HepG2 (cell line): ENCODE data around the gene VAMP2. TPM values are rescaled to one million over a fixed set of nuclear protein-coding genes. Genes with fewer than 3 reads are reported as not detected.

ENCODE experiments used
- ATAC-seq: fragments of 200-7000 bp; cut with Tn5 transposase; 3 replicates; pipeline ENCODE4 v1.9.1; 2020; ENCODE audit warnings: mild to moderate bottlenecking, moderate library complexity
- BruUV-seq: library from RNA; stranded (reverse); fragments of 400-500 nt; replicated peaks from 2 replicates; lab custom pipeline; 2021; lab: Mats Ljungman, UMichigan
- CTCF ChIA-PET: fragments of 300-600 bp; formaldehyde crosslinking; extraction: SDS; loops from one replicate; lab custom pipeline; 2021; ENCODE audit warnings: low total read pairs, inconsistent platforms, low intra/inter-chr PET ratio; lab: Yijun Ruan, JAX
- POLR2A ChIA-PET: fragments of 350-600 bp; sonication (Branson Sonifier 250); formaldehyde crosslinking; loops from one replicate; lab custom pipeline; 2020; ENCODE audit warnings: antibody characterized with exemption, inconsistent platforms; lab: Yijun Ruan, JAX
- DNase-seq: peaks from one replicate; pipeline ENCODE4 v3.0.0-alpha.2; 2015; ENCODE audit warnings: low spot score
- FAIRE-seq: peaks from 3 replicates; lab custom pipeline; 2011; peaks lifted over from hg19 to GRCh38; lab: Jason Lieb, UNC
- H2AFZ ChIP-seq: one replicate; pipeline ENCODE4 v1.6.1; 2011; ENCODE audit warnings: low read length, inconsistent platforms
- H3K27ac ChIP-seq: fragments of 300-600 bp; 3 replicates; pipeline ENCODE4 v1.8.0; 2011; ENCODE audit warnings: mixed run types, mild to moderate bottlenecking, mixed read lengths, low read length, inconsistent platforms; ENCODE audit not compliant: insufficient read depth; ENCODE audit errors: extremely low read length
- H3K27me3 ChIP-seq, 2 experiments: fragments of 200-600 bp in 1 of 2; 2 replicates in 1 of 2; 3 replicates in 1 of 2; pipeline versions ENCODE4 v1.6.0 to v1.8.0; 2011; ENCODE audit warnings: low read length in 2 of 2, mild to moderate bottlenecking in 2 of 2, moderate library complexity in 2 of 2, inconsistent platforms in 1 of 2; ENCODE audit not compliant: insufficient read depth in 2 of 2, control insufficient read depth in 1 of 2
- H3K36me3 ChIP-seq, 2 experiments: fragments of 200-600 bp in 1 of 2; replicated peaks in 1 of 2; 2 replicates in 1 of 2; 3 replicates in 1 of 2; pipeline versions ENCODE4 v1.5.1 to v1.8.0; 2011; ENCODE audit warnings: low read length in 2 of 2, inconsistent platforms in 1 of 2; ENCODE audit not compliant: insufficient read depth in 2 of 2, control insufficient read depth in 1 of 2
- H3K4me1 ChIP-seq: 2 replicates; pipeline ENCODE4 v1.5.1; 2012; ENCODE audit warnings: low read length, inconsistent platforms; ENCODE audit not compliant: insufficient read depth
- H3K4me2 ChIP-seq: 2 replicates; pipeline ENCODE4 v1.6.0; 2011; ENCODE audit warnings: low read depth, low read length, inconsistent platforms
- H3K4me3 ChIP-seq, 3 experiments: fragments of 200-600 bp in 1 of 3; sonication (generic), shearing (Covaris generic) in 1 of 3; replicated peaks in 1 of 3; 2 replicates each; pipeline ENCODE4 v1.5.1; 2011 to 2016; ENCODE audit warnings: low read length in 3 of 3, inconsistent platforms in 2 of 3, low read depth in 2 of 3, mild to moderate bottlenecking in 2 of 3, control low read depth in 1 of 3, mixed read lengths in 1 of 3; ENCODE audit not compliant: insufficient read depth in 1 of 3
- H3K79me2 ChIP-seq: one replicate; pipeline ENCODE4 v1.6.1; 2011; ENCODE audit warnings: low read length, inconsistent platforms; ENCODE audit not compliant: insufficient read depth
- H3K9ac ChIP-seq: 2 replicates; pipeline ENCODE4 v1.6.0; 2011; ENCODE audit warnings: mild to moderate bottlenecking, low read depth, low read length, inconsistent platforms; ENCODE audit not compliant: insufficient read depth
- H3K9me3 ChIP-seq: 2 replicates; pipeline ENCODE4 v1.5.1; 2012; ENCODE audit warnings: mild to moderate bottlenecking, low read length
- H4K20me1 ChIP-seq: 2 replicates; pipeline ENCODE4 v1.6.0; 2011; ENCODE audit warnings: inconsistent platforms, mild to moderate bottlenecking, low read length, moderate library complexity; ENCODE audit not compliant: insufficient read depth
- ARID5B ChIP-seq: IDR thresholded peaks from 2 replicates; pipeline ENCODE4 v1.4.0; 2020; ENCODE audit warnings: mild to moderate bottlenecking, missing genetic modification reagents
- CBFB ChIP-seq: sonication (generic); formaldehyde crosslinking; IDR thresholded peaks from 2 replicates; pipeline ENCODE4 v1.4.0; 2020; ENCODE audit warnings: missing genetic modification reagents
- HNRNPUL1 ChIP-seq: fragments of 200-400 bp; formaldehyde crosslinking; IDR thresholded peaks from 2 replicates; pipeline ENCODE4 v1.6.1; 2017; ENCODE audit warnings: low read depth, mild to moderate bottlenecking, low read length, moderate library complexity
- HOXD1 ChIP-seq: sonication (generic); formaldehyde crosslinking; IDR thresholded peaks from 2 replicates; pipeline ENCODE4 v1.5.0; 2020; ENCODE audit warnings: missing genetic modification reagents
- JUN ChIP-seq: sonication (generic); formaldehyde crosslinking; IDR thresholded peaks from 2 replicates; pipeline ENCODE4 v1.4.0; 2020; ENCODE audit warnings: mild to moderate bottlenecking, missing genetic modification reagents
- MLLT10 ChIP-seq: sonication (generic); formaldehyde crosslinking; IDR thresholded peaks from 2 replicates; pipeline ENCODE4 v1.4.0; 2020; ENCODE audit warnings: missing genetic modification reagents
- NKX3-1 ChIP-seq: sonication (generic); formaldehyde crosslinking; IDR thresholded peaks from 2 replicates; pipeline ENCODE4 v1.5.0; 2020; ENCODE audit warnings: missing genetic modification reagents
- SALL2 ChIP-seq: sonication (generic); formaldehyde crosslinking; IDR thresholded peaks from 2 replicates; pipeline ENCODE4 v1.8.1; 2023; ENCODE audit warnings: mild to moderate bottlenecking, missing genetic modification reagents, inconsistent platforms
- TOE1 ChIP-seq: sonication (generic); formaldehyde crosslinking; IDR thresholded peaks from 2 replicates; pipeline ENCODE4 v1.4.0; 2020; ENCODE audit warnings: mild to moderate bottlenecking, missing genetic modification reagents
- YY1 ChIP-seq: IDR thresholded peaks from 2 replicates; pipeline ENCODE4 v1.6.1; 2011; ENCODE audit warnings: low read length, low read depth, moderate library complexity, mild to moderate bottlenecking; ENCODE audit not compliant: insufficient read depth, insufficient replicate concordance
- ZNF382 ChIP-seq: sonication (generic); formaldehyde crosslinking; IDR thresholded peaks from 2 replicates; pipeline ENCODE4 v1.5.0; 2020; ENCODE audit warnings: missing genetic modification reagents, mild to moderate bottlenecking, borderline replicate concordance
- ZNF598 ChIP-seq: sonication (generic); formaldehyde crosslinking; IDR thresholded peaks from 2 replicates; pipeline ENCODE4 v1.5.1; 2020; ENCODE audit warnings: mild to moderate bottlenecking, missing genetic modification reagents, borderline replicate concordance
- ZNF670 ChIP-seq: sonication (generic); formaldehyde crosslinking; IDR thresholded peaks from 2 replicates; pipeline ENCODE4 v1.8.0; 2022; ENCODE audit warnings: mild to moderate bottlenecking, missing genetic modification reagents, borderline replicate concordance
- ZNF7 ChIP-seq: IDR thresholded peaks from 2 replicates; pipeline ENCODE4 v1.6.1; 2016; ENCODE audit warnings: missing biosample characterization, missing genetic modification reagents
- ZNF724P ChIP-seq: sonication (generic); formaldehyde crosslinking; IDR thresholded peaks from 2 replicates; pipeline ENCODE4 v1.8.0; 2022; ENCODE audit warnings: missing genetic modification reagents, borderline replicate concordance
- WGBS: methylation state at CpG from one replicate; pipeline ENCODE4 v1.1.6; 2017; ENCODE audit warnings: low lambda C conversion rate; 5-methylcytosine and 5-hydroxymethylcytosine counted together
- in situ Hi-C: cut with HindIII; loops from 2 replicates; pipeline ENCODE4 v1.10.0; 2017; ENCODE audit warnings: low pct_unique_long_range_greater_than_20kb; ENCODE audit not compliant: extremely low pct_ligation_motif_present
- intact Hi-C: fragments of 100-400 bp; cut with micrococcal nuclease; formaldehyde crosslinking; loops from one replicate; pipeline ENCODE4 v1.10.0; 2022; ENCODE audit not compliant: unreplicated experiment
- polyA plus RNA-seq, 8 experiments: library from polyadenylated mRNA; depleted of rRNA in 3 of 8; stranded (reverse) in 7 of 8; unstranded in 1 of 8; fragments of >200 nt; fragmentation: Illumina TruSeq in 4 of 8; extraction: Trizol in 4 of 8; gene quantifications; 2 replicates each; pipeline versions ENCODE4 v1.2.1 to v1.2.3, GENCODE V29; 2011 to 2016; ENCODE audit warnings: low read depth in 4 of 8, missing spikeins in 1 of 8, mixed read lengths in 1 of 8; ENCODE audit not compliant: insufficient read depth in 1 of 8
- total RNA-seq, 5 experiments: library from RNA; depleted of rRNA; stranded (reverse); fragments of >200 nt; fragmentation: Illumina TruSeq; extraction: Trizol; gene quantifications; 2 replicates each; pipeline ENCODE4 v1.2.3, GENCODE V29; 2016; ENCODE audit warnings: low read depth in 1 of 5
- TF ChIP-seq, protein P1 (sequence below): sonication (generic); formaldehyde crosslinking; IDR thresholded peaks from 2 replicates; pipeline ENCODE4 v1.5.1; 2020; ENCODE audit warnings: mild to moderate bottlenecking, missing genetic modification reagents, moderate library complexity

The VAMP2 gene
- total and polyA plus RNA-seq, 2 of the 13 experiments (the other 11 are each of a cell fraction or from before 2014, with no cell fraction given) = 3.9 to 17.2 TPM

GRCh38 chr17:8138672-8139371, 23.9 kb downstream of the VAMP2 start:
- peak overlapping the region; percentile 95 for H3K4me2 ChIP-seq
- TF ChIP-seq MLLT10 (CRISPR knock-in tag) = no peak
- TF ChIP-seq ARID5B (CRISPR knock-in tag) = peak; percentile 83
- 0 out of 2 replicates have a peak, but pooled peaks have one; percentile 38 for TF ChIP-seq CBFB
- no peak for TF ChIP-seq ZNF598
- TF ChIP-seq HOXD1 (CRISPR knock-in tag) = no peak
- TF ChIP-seq ZNF382 (CRISPR knock-in tag) = no peak
- TF ChIP-seq JUN (CRISPR knock-in tag) = no peak
- TF ChIP-seq NKX3-1 (CRISPR knock-in tag) = no peak
- TF ChIP-seq TOE1 (CRISPR knock-in tag) = no peak
- TF ChIP-seq ZNF724P (CRISPR knock-in tag) = no peak
- no peak for TF ChIP-seq HNRNPUL1
- 0 out of 2 replicates have a peak, but pooled peaks have one; percentile 45 for TF ChIP-seq ZNF670
- TF ChIP-seq ZNF7 (CRISPR knock-in tag) = no peak
- TF ChIP-seq SALL2 (CRISPR knock-in tag) = peak; percentile 84
- TF ChIP-seq YY1 = peak; percentile 75
- TF ChIP-seq, protein P1, sequence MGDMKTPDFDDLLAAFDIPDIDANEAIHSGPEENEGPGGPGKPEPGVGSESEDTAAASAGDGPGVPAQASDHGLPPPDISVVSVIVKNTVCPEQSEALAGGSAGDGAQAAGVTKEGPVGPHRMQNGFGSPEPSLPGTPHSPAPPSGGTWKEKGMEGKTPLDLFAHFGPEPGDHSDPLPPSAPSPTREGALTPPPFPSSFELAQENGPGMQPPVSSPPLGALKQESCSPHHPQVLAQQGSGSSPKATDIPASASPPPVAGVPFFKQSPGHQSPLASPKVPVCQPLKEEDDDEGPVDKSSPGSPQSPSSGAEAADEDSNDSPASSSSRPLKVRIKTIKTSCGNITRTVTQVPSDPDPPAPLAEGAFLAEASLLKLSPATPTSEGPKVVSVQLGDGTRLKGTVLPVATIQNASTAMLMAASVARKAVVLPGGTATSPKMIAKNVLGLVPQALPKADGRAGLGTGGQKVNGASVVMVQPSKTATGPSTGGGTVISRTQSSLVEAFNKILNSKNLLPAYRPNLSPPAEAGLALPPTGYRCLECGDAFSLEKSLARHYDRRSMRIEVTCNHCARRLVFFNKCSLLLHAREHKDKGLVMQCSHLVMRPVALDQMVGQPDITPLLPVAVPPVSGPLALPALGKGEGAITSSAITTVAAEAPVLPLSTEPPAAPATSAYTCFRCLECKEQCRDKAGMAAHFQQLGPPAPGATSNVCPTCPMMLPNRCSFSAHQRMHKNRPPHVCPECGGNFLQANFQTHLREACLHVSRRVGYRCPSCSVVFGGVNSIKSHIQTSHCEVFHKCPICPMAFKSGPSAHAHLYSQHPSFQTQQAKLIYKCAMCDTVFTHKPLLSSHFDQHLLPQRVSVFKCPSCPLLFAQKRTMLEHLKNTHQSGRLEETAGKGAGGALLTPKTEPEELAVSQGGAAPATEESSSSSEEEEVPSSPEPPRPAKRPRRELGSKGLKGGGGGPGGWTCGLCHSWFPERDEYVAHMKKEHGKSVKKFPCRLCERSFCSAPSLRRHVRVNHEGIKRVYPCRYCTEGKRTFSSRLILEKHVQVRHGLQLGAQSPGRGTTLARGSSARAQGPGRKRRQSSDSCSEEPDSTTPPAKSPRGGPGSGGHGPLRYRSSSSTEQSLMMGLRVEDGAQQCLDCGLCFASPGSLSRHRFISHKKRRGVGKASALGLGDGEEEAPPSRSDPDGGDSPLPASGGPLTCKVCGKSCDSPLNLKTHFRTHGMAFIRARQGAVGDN (CRISPR knock-in tag) = peak; percentile 89

More at GRCh38 chr17:8138672-8139371, 23.9 kb downstream of the VAMP2 start:
- Histone ChIP-seq H3K27me3 (no peaks in the 10 kb centered on the region; a peak in 1 of 5 replicates), H3K4me1 (peaks cover 36% of the 10 kb centered on the region), H3K9ac (peak overlapping the region; percentile 73), H2AFZ (peak overlapping the region; percentile 76), H4K20me1 (0 out of 2 replicates have a peak, but pooled peaks cover 3% of the 10 kb centered on the region), H3K9me3 (no peaks in the 10 kb centered on the region), H3K36me3 (peaks cover 1 to 4% of the 10 kb centered on the region in 2 experiments; a peak in 2 of 5 replicates), H3K27ac (peak overlapping the region; percentile 74), H3K4me3 (peak overlapping the region; percentile 71 to 86 (median 79)), H3K79me2 (no peaks in the 10 kb centered on the region)
- 2% methylated on average over 29 of the region's 46 CpGs for WGBS
- POLR2A ChIA-PET = interaction anchor here (0.9 to 3.2 kb wide), 6 partner anchors 13 to 53 kb away, joined by 4 to 18 read pairs (median 9); partner anchors contain the start of gene PER1
- BruUV-seq = no TSS peak
- peak; percentile 96 for DNase-seq
- in situ Hi-C loops = no loop called here
- ATAC-seq = peak; percentile 93
- CTCF ChIA-PET = interaction anchor here (0.6 to 2.4 kb wide), 8 partner anchors 18 to 395 kb away, joined by 3 to 28 read pairs (median 4); partner anchors contain the start of gene VAMP2
- intact Hi-C loops = loop anchor here (1.0 to 5.0 kb wide), 4 partner anchors 13 to 48 kb away; partner anchors contain the start of genes HES7 and PER1
- FAIRE-seq = peak; percentile 93
